ENCODE measurements around the gene KCNB1. TPM values are rescaled to one million over a fixed set of nuclear protein-coding genes. Genes with fewer than 3 reads are reported as not detected.

KCNB1 gene
- total RNA-seq, 3 donors from 2014 or later: 3.9 to 21.8 (median 5.1) TPM

GRCh38 chr20:49396230-49396629, 86.2 kb downstream of the KCNB1 start:
- no peak for DNase-seq (ENCODE audit: low spot score in 2 of 2)
- intact Hi-C loops (cut with DNase I; ENCODE audit: low total_unique reads): loop anchor here (5.0 kb wide), 1 partner anchor 1246 kb away; no protein-coding TSS in a partner anchor

DNA sequence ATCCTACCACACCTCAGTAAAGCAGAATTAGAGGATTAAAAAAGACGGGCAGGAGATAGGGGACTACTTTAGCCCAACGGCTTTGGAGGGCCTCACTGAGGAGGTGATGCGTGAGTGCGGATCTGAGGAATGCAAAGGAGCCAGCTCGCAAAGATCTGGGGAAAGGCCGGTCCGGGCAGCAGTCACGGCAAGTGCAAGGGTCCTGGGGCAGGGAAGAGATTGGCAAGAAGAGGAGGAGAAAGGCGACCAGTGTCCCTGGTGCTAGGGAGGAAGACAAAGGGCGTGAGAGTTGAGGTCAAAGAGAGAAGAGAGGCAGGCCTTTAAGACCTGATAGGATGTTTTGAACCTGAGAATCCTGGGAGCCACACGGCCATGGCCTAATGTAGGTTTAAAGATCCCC, 86.8 kb downstream of the KCNB1 start:
- intact Hi-C loops (cut with DNase I; ENCODE audit: low total_unique reads): loop anchor here (5.0 kb wide), 1 partner anchor 1247 kb away; no protein-coding TSS in a partner anchor
- Histone ChIP-seq H3K4me1 (no peaks in the 10 kb centered on the region), H3K9me3 (no peaks in the 10 kb centered on the region), H3K4me3 (no peak overlapping the region), H3K27me3 (no peaks in the 10 kb centered on the region), H3K27ac (peak overlapping the region in 1 of 2 donors; percentile 20), H3K36me3 (no peaks in the 10 kb centered on the region)
- no peak for DNase-seq (ENCODE audit: low spot score in 2 of 2)
- TF ChIP-seq, protein P1, sequence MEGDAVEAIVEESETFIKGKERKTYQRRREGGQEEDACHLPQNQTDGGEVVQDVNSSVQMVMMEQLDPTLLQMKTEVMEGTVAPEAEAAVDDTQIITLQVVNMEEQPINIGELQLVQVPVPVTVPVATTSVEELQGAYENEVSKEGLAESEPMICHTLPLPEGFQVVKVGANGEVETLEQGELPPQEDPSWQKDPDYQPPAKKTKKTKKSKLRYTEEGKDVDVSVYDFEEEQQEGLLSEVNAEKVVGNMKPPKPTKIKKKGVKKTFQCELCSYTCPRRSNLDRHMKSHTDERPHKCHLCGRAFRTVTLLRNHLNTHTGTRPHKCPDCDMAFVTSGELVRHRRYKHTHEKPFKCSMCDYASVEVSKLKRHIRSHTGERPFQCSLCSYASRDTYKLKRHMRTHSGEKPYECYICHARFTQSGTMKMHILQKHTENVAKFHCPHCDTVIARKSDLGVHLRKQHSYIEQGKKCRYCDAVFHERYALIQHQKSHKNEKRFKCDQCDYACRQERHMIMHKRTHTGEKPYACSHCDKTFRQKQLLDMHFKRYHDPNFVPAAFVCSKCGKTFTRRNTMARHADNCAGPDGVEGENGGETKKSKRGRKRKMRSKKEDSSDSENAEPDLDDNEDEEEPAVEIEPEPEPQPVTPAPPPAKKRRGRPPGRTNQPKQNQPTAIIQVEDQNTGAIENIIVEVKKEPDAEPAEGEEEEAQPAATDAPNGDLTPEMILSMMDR (IDR thresholded peaks at IDR 0.05): no peak
- TF ChIP-seq POLR2AphosphoS5 (IDR thresholded peaks at IDR 0.05) (no peak), POLR2A (IDR thresholded peaks at IDR 0.05) (no peak)

More at GRCh38 chr20:49396230-49396629, 86.2 kb downstream of the KCNB1 start:
- TF ChIP-seq, protein P1 (IDR thresholded peaks at IDR 0.05): peak in 1 of 3 donors; percentile 8
- no peak for TF ChIP-seq POLR2AphosphoS5 (IDR thresholded peaks at IDR 0.05)
- Histone ChIP-seq H3K4me1 (no peaks in the 10 kb centered on the region), H3K27ac (no peak overlapping the region), H3K4me3 (no peak overlapping the region), H3K36me3 (no peaks in the 10 kb centered on the region), H3K27me3 (no peaks in the 10 kb centered on the region), H3K9me3 (no peaks in the 10 kb centered on the region)

DNA sequence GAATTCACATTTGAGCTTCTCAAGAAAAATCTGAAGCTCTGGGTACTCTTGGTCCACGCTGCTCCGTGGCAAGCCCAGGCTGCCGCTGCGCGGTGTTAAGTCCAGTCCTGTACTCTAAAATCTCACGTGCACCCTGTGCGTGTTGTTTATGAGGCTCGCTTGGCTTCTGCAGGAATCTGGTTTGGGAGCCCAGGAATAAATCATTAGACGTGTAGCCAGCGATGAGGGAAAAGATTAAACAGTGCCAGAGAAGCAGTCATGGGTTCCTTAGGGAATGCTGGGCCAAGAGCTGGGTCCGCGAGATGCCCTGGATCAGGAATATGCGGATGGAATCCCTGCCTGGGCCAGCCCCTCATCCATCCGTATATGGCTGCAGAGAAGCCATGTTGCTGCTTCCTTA, 87.3 kb downstream of the KCNB1 start:
- no peak for DNase-seq (ENCODE audit: low spot score in 2 of 2)
- H3K27ac ChIP-seq: peak overlapping the region in 1 of 2 donors; percentile 20
- H3K4me3 ChIP-seq: no peak overlapping the region
- TF ChIP-seq, protein P1 (IDR thresholded peaks at IDR 0.05): no peak
- TF ChIP-seq POLR2AphosphoS5 (IDR thresholded peaks at IDR 0.05): peak in 2 of 3 donors; percentile 35 to 58
- H3K9me3 ChIP-seq: no peaks in the 10 kb centered on the region
- H3K27me3 ChIP-seq: no peaks in the 10 kb centered on the region
- intact Hi-C loops (cut with DNase I; ENCODE audit: low total_unique reads): loop anchor here (5.0 kb wide), 1 partner anchor 1247 kb away; no protein-coding TSS in a partner anchor
- no peaks in the 10 kb centered on the region for H3K4me1 ChIP-seq
- no peaks in the 10 kb centered on the region for H3K36me3 ChIP-seq

- H3K4me1 ChIP-seq: no peaks in the 10 kb centered on the region
- no peaks in the 10 kb centered on the region for H3K36me3 ChIP-seq
- intact Hi-C loops (cut with DNase I; ENCODE audit: low total_unique reads): loop anchor here (5.0 kb wide), 1 partner anchor 1248 kb away; no protein-coding TSS in a partner anchor
- TF ChIP-seq, protein P1 (IDR thresholded peaks at IDR 0.05): no peak
- no peak for TF ChIP-seq POLR2A (IDR thresholded peaks at IDR 0.05)
- no peak for TF ChIP-seq POLR2AphosphoS5 (IDR thresholded peaks at IDR 0.05)
- H3K27ac ChIP-seq: peak overlapping the region in 1 of 2 donors; percentile 19
- no peaks in the 10 kb centered on the region for H3K27me3 ChIP-seq
- H3K4me3 ChIP-seq: no peak overlapping the region
- no peak for DNase-seq (ENCODE audit: low spot score in 2 of 2)
- H3K9me3 ChIP-seq: no peaks in the 10 kb centered on the region
These were observed 87.7 kb downstream of the KCNB1 start for GRCh38 chr20:49394757-49395156.

DNA sequence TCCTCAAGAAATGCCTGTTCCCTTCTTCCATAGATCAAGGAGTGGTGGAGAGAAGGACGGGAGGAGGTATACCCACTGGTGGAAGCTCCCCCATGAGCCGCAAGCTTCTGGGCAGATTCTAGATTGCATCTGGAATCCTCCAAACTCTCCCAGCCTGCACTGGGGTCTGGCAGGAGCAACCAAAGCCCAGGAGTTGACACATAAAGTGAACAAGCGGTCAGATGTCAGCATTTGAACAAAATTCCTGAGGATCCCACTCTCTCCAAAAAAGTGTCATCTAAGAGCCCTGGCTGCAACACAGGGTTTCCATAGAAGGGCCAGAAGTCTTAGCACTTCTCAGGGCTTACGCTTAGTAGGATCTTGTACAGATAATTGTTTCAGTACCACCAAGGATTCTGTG, 88.2 kb downstream of the KCNB1 start:
- peak overlapping the region in 1 of 2 donors; percentile 19 for H3K27ac ChIP-seq

More for the DNA sequence above, 88.2 kb downstream of the KCNB1 start:
- Histone ChIP-seq H3K9me3 (no peaks in the 10 kb centered on the region), H3K4me1 (no peaks in the 10 kb centered on the region), H3K27me3 (no peaks in the 10 kb centered on the region), H3K4me3 (no peak overlapping the region), H3K36me3 (no peaks in the 10 kb centered on the region)
- intact Hi-C loops (cut with DNase I; ENCODE audit: low total_unique reads): no loop called here
- TF ChIP-seq, protein P1 (IDR thresholded peaks at IDR 0.05): no peak
- TF ChIP-seq POLR2A (IDR thresholded peaks at IDR 0.05): no peak
- TF ChIP-seq POLR2AphosphoS5 (IDR thresholded peaks at IDR 0.05): no peak
- DNase-seq (ENCODE audit: low spot score in 2 of 2): no peak

All from breast epithelium (tissue), 4 donors.